ENCODE results near the gene KCNT1.
A peak's percentile ranks its signal among the peaks of the same experiment; 100 is the strongest.

The KCNT1 gene

DNA sequence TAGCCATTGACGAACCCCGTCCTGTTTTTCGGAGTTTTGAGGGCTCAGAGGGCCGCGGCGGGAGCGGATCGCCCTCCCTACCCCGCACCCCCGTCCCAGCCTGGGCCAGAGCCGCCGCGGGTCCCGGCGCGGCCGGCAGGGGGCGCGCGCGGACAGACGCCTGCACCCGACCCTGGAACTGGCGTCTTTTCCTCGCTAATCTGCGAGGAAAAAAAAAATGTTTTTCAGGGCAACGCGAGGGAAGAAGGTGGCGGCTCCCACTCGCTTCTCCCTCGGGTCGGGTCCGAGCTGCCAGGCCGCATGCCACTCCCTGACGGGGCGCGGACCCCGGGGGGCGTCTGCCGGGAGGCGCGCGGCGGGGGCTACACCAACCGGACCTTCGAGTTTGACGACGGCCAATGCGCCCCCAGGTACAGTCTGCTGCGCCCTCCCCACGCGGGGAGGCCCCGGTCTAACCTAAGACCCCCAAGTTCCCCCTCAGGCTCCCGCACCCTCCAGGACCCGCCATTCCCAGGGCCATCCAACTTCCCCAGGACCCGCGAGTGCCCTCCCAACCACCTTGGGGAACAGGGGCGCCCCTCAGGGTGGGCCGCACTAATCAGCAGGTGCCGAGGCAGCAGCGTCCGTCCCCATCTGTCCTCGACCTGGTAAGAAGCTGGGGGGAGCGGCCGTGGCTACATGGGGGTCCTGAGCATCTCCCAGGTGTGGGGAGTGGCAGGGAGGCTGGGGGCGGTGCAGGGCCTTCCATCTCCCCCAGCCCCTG is at the start of gene KCNT1:
Gene KCNT1 (plus strand): TSS at position 227 of the 763 bp plus-strand sequence. CDS start 74 bp downstream, at position 301.
- peak; percentile 38 for DNase-seq (ENCODE audit: low spot score)
- Mint-ChIP-seq H3K27ac (no peak within 1 kb of the TSS), H3K36me3 (ENCODE audit: low read depth) (no peaks in the 10 kb centered on the region), H3K4me1 (ENCODE audit: low read depth) (no peaks in the 10 kb centered on the region), H3K9me3 (no peaks in the 10 kb centered on the region), H3K27me3 (ENCODE audit: low read depth) (no peaks in the 10 kb centered on the region), H3K4me3 (no peak within 1 kb of the TSS)

DNA sequence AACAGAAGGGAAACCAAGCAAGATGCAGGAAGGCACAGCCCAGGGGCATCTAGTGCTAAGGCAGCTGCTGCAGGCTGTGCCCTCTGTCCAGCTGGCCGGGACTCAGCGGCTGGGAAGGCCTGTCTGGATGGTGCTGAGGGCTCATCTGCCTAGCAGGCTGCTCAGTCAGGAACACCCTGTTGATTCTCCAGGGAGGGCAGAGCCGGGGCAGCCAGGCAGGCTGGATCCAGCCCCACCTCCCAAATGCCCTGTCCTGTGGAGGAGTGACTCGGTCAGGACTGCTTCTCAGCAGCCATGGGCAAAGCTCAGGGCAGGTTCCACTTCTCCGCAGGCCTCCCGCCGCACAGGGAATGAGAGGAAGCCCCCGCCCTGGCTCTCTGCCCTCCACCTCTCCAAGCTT is 46.7 kb upstream of the KCNT1 start:
- Mint-ChIP-seq H3K36me3 (ENCODE audit: low read depth) (no peaks in the 10 kb centered on the region), H3K9me3 (peaks cover 7% of the 10 kb centered on the region), H3K4me3 (no peak overlapping the region), H3K27ac (no peak overlapping the region), H3K4me1 (ENCODE audit: low read depth) (no peaks in the 10 kb centered on the region), H3K27me3 (ENCODE audit: low read depth) (no peaks in the 10 kb centered on the region)
- no peak for DNase-seq (ENCODE audit: low spot score)

DNA sequence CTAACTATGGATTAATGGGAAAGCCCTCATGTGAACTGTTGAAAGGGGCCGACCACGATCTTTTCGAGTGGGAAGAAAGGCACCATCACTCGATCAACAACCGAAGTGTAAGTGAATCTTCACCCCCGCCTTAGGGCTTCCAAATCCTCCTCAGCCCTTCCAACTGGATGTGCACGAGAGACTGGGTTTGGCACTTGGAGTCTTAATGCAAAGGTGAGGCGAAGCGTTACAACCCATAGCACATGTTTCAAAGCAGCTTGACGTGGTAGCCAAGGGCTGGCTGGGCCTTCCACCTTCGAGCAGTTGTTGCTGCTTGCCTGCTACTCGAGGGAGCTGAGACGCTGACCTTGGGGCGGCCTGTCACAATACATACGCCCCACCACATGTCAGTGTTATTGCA is 44.6 kb upstream of the KCNT1 start:
- H3K9me3 Mint-ChIP-seq: no peaks in the 10 kb centered on the region
- H3K27me3 Mint-ChIP-seq (ENCODE audit: low read depth): no peaks in the 10 kb centered on the region
- no peak overlapping the region for H3K4me3 Mint-ChIP-seq
- H3K27ac Mint-ChIP-seq: no peak overlapping the region
- no peaks in the 10 kb centered on the region for H3K36me3 Mint-ChIP-seq (ENCODE audit: low read depth)
- no peaks in the 10 kb centered on the region for H3K4me1 Mint-ChIP-seq (ENCODE audit: low read depth)
- DNase-seq (ENCODE audit: low spot score): no peak

- DNase-seq (ENCODE audit: low spot score): no peak
- no peaks in the 10 kb centered on the region for H3K27me3 Mint-ChIP-seq (ENCODE audit: low read depth)
- H3K4me1 Mint-ChIP-seq (ENCODE audit: low read depth): no peaks in the 10 kb centered on the region
- H3K27ac Mint-ChIP-seq: no peak overlapping the region
- no peaks in the 10 kb centered on the region for H3K9me3 Mint-ChIP-seq
- H3K36me3 Mint-ChIP-seq (ENCODE audit: low read depth): no peaks in the 10 kb centered on the region
- H3K4me3 Mint-ChIP-seq: no peak overlapping the region
Observed at GRCh38 chr9:135659252-135659651, 42.7 kb upstream of the KCNT1 start.

- no peaks in the 10 kb centered on the region for H3K4me1 Mint-ChIP-seq (ENCODE audit: low read depth)
- DNase-seq (ENCODE audit: low spot score): no peak
- no peaks in the 10 kb centered on the region for H3K9me3 Mint-ChIP-seq
- no peaks in the 10 kb centered on the region for H3K36me3 Mint-ChIP-seq (ENCODE audit: low read depth)
- H3K27ac Mint-ChIP-seq: no peak overlapping the region
- no peaks in the 10 kb centered on the region for H3K27me3 Mint-ChIP-seq (ENCODE audit: low read depth)
- no peak overlapping the region for H3K4me3 Mint-ChIP-seq
Observed at GRCh38 chr9:135660407-135660806, 41.6 kb upstream of the KCNT1 start.

- Mint-ChIP-seq H3K4me1 (ENCODE audit: low read depth) (no peaks in the 10 kb centered on the region), H3K4me3 (no peak overlapping the region), H3K9me3 (no peaks in the 10 kb centered on the region), H3K27ac (no peak overlapping the region), H3K27me3 (ENCODE audit: low read depth) (no peaks in the 10 kb centered on the region), H3K36me3 (ENCODE audit: low read depth) (no peaks in the 10 kb centered on the region)
- no peak for DNase-seq (ENCODE audit: low spot score)
Observed at GRCh38 chr9:135661816-135662560, 40.0 kb upstream of the KCNT1 start.

DNA sequence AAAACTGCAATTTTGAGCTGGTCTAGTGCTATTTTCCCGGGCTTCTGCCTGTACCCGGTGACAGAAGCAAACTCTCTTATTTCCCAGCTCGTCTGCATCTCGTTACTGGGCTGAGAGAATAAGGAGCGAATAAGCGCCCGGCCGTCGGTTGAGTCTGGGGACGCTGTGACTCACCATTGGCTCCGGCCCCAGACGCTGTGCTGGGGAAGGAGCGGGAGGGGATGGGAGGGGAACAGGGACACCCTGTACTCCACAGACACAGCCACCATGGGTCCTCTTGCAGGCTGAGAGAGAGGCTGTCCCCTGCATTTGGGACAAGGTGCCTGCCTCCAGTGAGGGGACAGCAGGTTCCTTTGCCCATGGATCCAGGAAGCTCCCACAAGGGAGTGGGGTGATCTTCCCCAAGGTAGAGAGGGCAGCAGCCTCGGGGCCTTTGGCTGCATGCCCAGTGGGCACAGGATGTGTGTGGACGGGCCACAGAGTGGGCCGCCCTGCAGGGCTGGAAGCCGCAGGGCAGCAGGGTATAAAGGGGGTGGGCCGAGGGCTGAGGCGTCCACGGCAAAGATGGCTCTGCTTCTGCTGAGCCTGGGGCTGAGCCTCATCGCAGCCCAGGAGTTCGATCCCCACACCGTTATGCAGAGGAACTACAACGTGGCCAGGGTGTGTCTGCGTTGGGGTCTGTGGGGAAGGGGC is 39.1 kb upstream of the KCNT1 start, which contains the start of gene LCN9:
Gene LCN9 (plus strand): TSS at position 552 of the 693 bp plus-strand sequence. CDS start 13 bp downstream, at position 565.
- Mint-ChIP-seq H3K4me1 (ENCODE audit: low read depth) (no peaks in the 10 kb centered on the region), H3K27me3 (ENCODE audit: low read depth) (no peaks in the 10 kb centered on the region), H3K4me3 (no peak within 1 kb of the TSS), H3K9me3 (no peaks in the 10 kb centered on the region), H3K27ac (no peak within 1 kb of the TSS), H3K36me3 (ENCODE audit: low read depth) (no peaks in the 10 kb centered on the region)
- no peak for DNase-seq (ENCODE audit: low spot score)

- no peak for DNase-seq (ENCODE audit: low spot score)
- no peak overlapping the region for H3K4me3 Mint-ChIP-seq
- no peaks in the 10 kb centered on the region for H3K36me3 Mint-ChIP-seq (ENCODE audit: low read depth)
- no peaks in the 10 kb centered on the region for H3K27me3 Mint-ChIP-seq (ENCODE audit: low read depth)
- no peaks in the 10 kb centered on the region for H3K9me3 Mint-ChIP-seq
- H3K4me1 Mint-ChIP-seq (ENCODE audit: low read depth): no peaks in the 10 kb centered on the region
- H3K27ac Mint-ChIP-seq: no peak overlapping the region
Observed at GRCh38 chr9:135663451-135663770, 38.6 kb upstream of the KCNT1 start.

DNA sequence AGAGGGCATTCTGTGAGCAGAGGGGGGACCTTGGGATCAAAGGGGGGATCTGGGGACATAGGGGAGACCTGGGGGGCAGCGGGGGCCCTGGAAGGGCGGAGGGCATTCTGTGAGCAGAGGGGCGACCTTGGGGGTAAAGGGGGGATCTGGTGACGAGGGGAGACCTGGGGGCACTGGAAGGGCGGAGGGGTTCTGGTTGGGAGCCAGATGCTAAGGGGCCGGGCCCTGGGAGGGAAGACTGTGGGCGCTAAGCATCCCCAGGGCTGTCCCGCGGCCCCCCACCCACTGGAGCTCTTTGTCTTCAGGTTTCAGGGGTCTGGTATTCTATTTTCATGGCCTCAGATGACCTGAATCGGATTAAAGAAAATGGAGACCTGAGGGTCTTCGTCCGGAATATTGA is 38.1 kb upstream of the KCNT1 start:
- Mint-ChIP-seq H3K36me3 (ENCODE audit: low read depth) (no peaks in the 10 kb centered on the region), H3K27me3 (ENCODE audit: low read depth) (no peaks in the 10 kb centered on the region), H3K27ac (no peak overlapping the region), H3K4me3 (no peak overlapping the region), H3K4me1 (ENCODE audit: low read depth) (no peaks in the 10 kb centered on the region), H3K9me3 (no peaks in the 10 kb centered on the region)
- no peak for DNase-seq (ENCODE audit: low spot score)

- H3K27me3 Mint-ChIP-seq (ENCODE audit: low read depth): no peaks in the 10 kb centered on the region
- H3K36me3 Mint-ChIP-seq (ENCODE audit: low read depth): no peaks in the 10 kb centered on the region
- H3K27ac Mint-ChIP-seq: no peak overlapping the region
- H3K9me3 Mint-ChIP-seq: no peaks in the 10 kb centered on the region
- H3K4me3 Mint-ChIP-seq: no peak overlapping the region
- no peak for DNase-seq (ENCODE audit: low spot score)
- H3K4me1 Mint-ChIP-seq (ENCODE audit: low read depth): no peaks in the 10 kb centered on the region
Observed at GRCh38 chr9:135664266-135664665, 37.7 kb upstream of the KCNT1 start.

GRCh38 chr9:135664801-135665794 is 36.9 kb upstream of the KCNT1 start:
- H3K4me3 Mint-ChIP-seq: no peak overlapping the region
- DNase-seq (ENCODE audit: low spot score): no peak

GRCh38 chr9:135665795-135666189 is 36.2 kb upstream of the KCNT1 start:
- H3K27ac Mint-ChIP-seq: no peak overlapping the region
- no peak for DNase-seq (ENCODE audit: low spot score)
- no peaks in the 10 kb centered on the region for H3K4me1 Mint-ChIP-seq (ENCODE audit: low read depth)
- H3K36me3 Mint-ChIP-seq (ENCODE audit: low read depth): no peaks in the 10 kb centered on the region
- no peaks in the 10 kb centered on the region for H3K27me3 Mint-ChIP-seq (ENCODE audit: low read depth)
- H3K4me3 Mint-ChIP-seq: no peak overlapping the region
- H3K9me3 Mint-ChIP-seq: no peaks in the 10 kb centered on the region

More at GRCh38 chr9:135664801-135665794, 36.9 kb upstream of the KCNT1 start:
- no peaks in the 10 kb centered on the region for H3K27me3 Mint-ChIP-seq (ENCODE audit: low read depth)
- H3K9me3 Mint-ChIP-seq: no peaks in the 10 kb centered on the region
- no peak overlapping the region for H3K27ac Mint-ChIP-seq
- H3K36me3 Mint-ChIP-seq (ENCODE audit: low read depth): no peaks in the 10 kb centered on the region
- H3K4me1 Mint-ChIP-seq (ENCODE audit: low read depth): no peaks in the 10 kb centered on the region

Data from T-helper 2 cell treated with Interferon-gamma antibody and Interleukin-4, amounts not matched to agents 5 μg/mL and 100 μg/mL, for 36 hours (primary cell).